HG03520 (cell line): ENCODE data around the gene CNNM4.

ENCODE experiments used
- ATAC-seq: cut with Tn5 transposase; IDR thresholded peaks from one replicate; pipeline ENCODE4 v1.9.1; 2021; ENCODE audit warnings: mild to moderate bottlenecking, moderate library complexity; ENCODE audit not compliant: unreplicated experiment

The CNNM4 gene

GRCh38 chr2:96856776-96857666 lies 96.3 kb downstream of the CNNM4 start:
- ATAC-seq, result no peak

- ATAC-seq, result peak; percentile 96
Measured at GRCh38 chr2:96857667-96858372, 97.1 kb downstream of the CNNM4 start, which contains the start of gene ANKRD39. TSS of gene ANKRD39 (minus strand) at chr2:96858016. CDS start at chr2:96857987, 29 bp downstream.

DNA sequence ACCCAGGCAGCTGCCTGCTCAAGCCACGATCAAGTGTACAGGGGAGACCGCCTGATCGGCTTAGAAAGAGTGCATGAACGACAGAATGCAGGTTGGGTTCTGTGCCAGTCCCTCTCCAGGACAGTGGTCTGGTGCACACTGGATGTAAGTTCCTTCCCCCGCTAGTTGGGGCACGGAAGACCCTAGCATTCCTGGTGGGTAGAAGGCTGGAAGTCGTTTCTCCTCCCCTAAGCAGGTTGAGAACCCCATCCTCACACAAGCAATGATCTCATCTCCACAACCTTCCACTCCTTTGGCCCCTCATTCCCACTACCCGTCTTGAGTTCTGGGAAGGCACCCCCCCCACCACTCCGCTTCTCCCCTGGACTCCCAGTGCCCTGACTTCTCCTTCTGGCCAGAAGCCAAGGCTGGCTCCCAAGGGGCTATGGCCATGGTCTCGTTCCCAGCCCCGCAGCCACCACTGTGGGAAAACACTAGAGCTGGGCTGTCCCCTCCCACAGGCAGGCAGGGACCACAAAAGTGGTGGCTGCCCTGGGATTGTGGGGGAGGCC lies 98.5 kb downstream of the CNNM4 start:
- no peak for ATAC-seq

GRCh38 chr2:96859681-96860064 lies 99.0 kb downstream of the CNNM4 start:
- no peak for ATAC-seq

- ATAC-seq, result no peak
Measured at GRCh38 chr2:96860065-96861029, 99.6 kb downstream of the CNNM4 start.

DNA sequence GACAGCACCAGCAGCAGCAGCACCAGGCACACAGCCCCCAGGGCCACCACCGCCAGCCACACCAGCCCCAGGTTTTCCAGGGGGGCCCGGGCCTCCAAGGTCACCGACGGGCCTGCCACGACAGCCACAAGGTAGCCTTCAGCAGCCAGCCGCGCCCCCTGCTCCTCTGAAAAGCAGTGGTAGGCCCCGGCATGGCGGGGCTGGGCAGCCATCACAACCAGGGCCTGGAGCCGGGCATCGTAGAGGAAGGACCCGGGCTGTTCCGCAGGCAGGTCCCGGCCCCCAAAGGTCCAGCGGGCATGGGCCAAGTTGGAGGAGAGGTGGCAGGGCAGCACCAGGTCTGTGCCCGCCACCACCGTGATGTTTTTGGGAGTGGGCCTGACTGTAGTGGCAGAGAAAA lies 100.4 kb downstream of the CNNM4 start:
- ATAC-seq, result no peak
